Mesothelial cell of epicardium (in vitro differentiated cells): ENCODE measurements around the gene ATP6V0A4. TPM values are rescaled to one million over a fixed set of nuclear protein-coding genes. Genes with fewer than 3 reads are reported as not detected.
"Not testable (repeated sequence)": the region's sequence is repeated elsewhere in the genome, so short reads cannot be mapped to it uniquely, and the experiment has no call there.

Experiments used
- DNase-seq, 2 experiments: peaks; one replicate each; pipeline ENCODE4 v3.0.0; 2021; ENCODE audit warnings: low spot score in 2 of 2; ENCODE audit not compliant: unreplicated experiment in 2 of 2
- H3K27ac Mint-ChIP-seq: 2 replicates; pipeline ENCODE4 v1.8.0; 2021; ENCODE audit warnings: mixed read lengths
- H3K27me3 Mint-ChIP-seq: 2 replicates; pipeline ENCODE4 v1.8.0; 2021; ENCODE audit warnings: low read depth, mixed read lengths
- H3K36me3 Mint-ChIP-seq: 2 replicates; pipeline ENCODE4 v1.8.0; 2021; ENCODE audit warnings: mixed read lengths
- H3K4me1 Mint-ChIP-seq: 2 replicates; pipeline ENCODE4 v1.8.0; 2021; ENCODE audit warnings: mixed read lengths
- H3K4me3 Mint-ChIP-seq: 2 replicates; pipeline ENCODE4 v1.8.0; 2021; ENCODE audit warnings: mild to moderate bottlenecking, moderate library complexity, mixed read lengths
- H3K9me3 Mint-ChIP-seq: 2 replicates; pipeline ENCODE4 v1.8.0; 2021; ENCODE audit warnings: mixed read lengths
- total RNA-seq: library from RNA; stranded (reverse); gene quantifications from 3 replicates; pipeline ENCODE4 v1.2.1, GENCODE V29; 2021
- TF ChIP-seq, protein P1 (sequence below): fragments of 200-600 bp; sonication (generic); IDR thresholded peaks from one replicate; pipeline ENCODE4 v1.5.0; 2021; ENCODE audit warnings: antibody characterized with exemption; ENCODE audit not compliant: unreplicated experiment

The ATP6V0A4 gene
- total RNA-seq, 1 donor from 2014 or later: 0.56 TPM

DNA sequence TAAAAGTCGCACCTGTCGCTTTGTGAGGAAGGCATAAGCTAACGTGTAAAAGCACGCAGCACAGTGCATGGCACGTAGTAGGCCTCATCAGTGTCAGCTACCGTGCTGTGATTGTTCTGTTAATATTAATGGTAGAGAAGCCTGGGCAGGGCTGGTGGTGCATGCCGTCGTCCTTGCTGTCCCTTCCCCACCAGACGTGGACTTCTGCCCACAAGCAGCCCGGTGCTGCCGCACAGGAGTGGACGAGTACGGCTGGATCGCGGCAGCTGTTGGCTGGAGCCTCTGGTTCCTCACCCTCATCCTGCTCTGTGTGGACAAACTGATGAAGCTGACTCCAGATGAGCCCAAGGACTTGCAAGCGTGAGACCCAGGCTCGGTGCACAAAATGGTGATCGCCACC is 4.7 kb upstream of the ATP6V0A4 start:
- no peak for DNase-seq
- TF ChIP-seq, protein P1, sequence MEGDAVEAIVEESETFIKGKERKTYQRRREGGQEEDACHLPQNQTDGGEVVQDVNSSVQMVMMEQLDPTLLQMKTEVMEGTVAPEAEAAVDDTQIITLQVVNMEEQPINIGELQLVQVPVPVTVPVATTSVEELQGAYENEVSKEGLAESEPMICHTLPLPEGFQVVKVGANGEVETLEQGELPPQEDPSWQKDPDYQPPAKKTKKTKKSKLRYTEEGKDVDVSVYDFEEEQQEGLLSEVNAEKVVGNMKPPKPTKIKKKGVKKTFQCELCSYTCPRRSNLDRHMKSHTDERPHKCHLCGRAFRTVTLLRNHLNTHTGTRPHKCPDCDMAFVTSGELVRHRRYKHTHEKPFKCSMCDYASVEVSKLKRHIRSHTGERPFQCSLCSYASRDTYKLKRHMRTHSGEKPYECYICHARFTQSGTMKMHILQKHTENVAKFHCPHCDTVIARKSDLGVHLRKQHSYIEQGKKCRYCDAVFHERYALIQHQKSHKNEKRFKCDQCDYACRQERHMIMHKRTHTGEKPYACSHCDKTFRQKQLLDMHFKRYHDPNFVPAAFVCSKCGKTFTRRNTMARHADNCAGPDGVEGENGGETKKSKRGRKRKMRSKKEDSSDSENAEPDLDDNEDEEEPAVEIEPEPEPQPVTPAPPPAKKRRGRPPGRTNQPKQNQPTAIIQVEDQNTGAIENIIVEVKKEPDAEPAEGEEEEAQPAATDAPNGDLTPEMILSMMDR: no peak
- no peaks in the 10 kb centered on the region for H3K9me3 Mint-ChIP-seq
- no peak overlapping the region for H3K4me3 Mint-ChIP-seq
- peaks cover 11% of the 10 kb centered on the region for H3K4me1 Mint-ChIP-seq
- H3K27me3 Mint-ChIP-seq: peaks cover 22% of the 10 kb centered on the region
- H3K36me3 Mint-ChIP-seq: no peaks in the 10 kb centered on the region
- no peak overlapping the region for H3K27ac Mint-ChIP-seq

DNA sequence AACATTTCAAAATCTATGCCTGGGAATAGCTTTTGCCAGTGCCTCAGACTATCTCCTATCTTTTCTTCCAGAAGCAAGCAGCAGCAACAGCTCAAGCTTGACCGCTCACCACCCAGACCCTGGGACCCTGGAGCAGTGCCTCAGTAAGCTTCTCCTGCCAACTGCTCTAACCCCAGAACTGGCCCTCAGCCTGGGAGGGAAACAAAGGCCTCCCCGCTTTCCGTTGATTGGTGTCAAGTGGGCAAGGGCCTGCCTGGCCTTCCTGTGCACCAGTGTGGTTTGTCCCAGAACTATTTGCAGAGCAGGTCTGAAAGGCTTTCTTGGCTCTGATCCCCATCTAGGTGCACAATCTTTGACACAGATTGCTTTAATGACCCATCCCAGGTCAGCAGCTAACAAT is 3.3 kb upstream of the ATP6V0A4 start:
- TF ChIP-seq, protein P1: no peak
- Mint-ChIP-seq H3K9me3 (no peaks in the 10 kb centered on the region), H3K4me3 (no peak overlapping the region), H3K27me3 (peaks cover 27% of the 10 kb centered on the region), H3K4me1 (peaks cover 12% of the 10 kb centered on the region), H3K36me3 (no peaks in the 10 kb centered on the region), H3K27ac (no peak overlapping the region)
- DNase-seq: no peak

DNA sequence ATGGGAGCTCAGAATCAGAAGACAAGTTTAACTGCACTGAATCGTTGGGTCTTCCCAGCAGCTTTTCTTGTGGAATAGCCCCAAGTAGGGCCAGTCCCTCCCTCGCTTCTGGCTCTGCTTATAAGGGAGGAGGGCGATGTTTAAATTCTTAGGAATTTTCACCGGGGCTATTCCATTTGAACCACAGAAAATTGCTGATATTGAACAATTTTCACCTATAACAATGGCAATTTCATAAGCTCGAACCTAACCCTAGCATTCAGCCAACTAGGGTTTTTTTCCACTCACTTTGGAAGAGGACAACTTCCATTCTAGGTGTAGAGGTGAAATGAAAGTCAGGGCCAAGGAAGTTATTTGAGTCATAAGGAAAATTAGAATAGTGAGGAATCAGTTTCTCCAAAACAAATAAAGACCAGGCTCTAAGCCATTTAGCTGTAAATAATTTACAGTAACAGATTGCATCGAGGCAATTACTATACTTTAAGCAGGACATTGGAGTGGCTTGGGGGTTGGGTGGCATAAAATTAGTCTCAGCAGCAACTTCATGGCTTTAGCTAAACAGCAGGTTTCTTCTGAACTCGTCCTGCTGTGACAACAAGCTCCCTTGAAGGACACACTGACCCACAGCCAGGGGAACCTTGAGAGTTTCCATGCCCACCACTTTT is 1.5 kb upstream of the ATP6V0A4 start:
- H3K36me3 Mint-ChIP-seq: no peaks in the 10 kb centered on the region
- no peak for DNase-seq
- peaks cover 26% of the 10 kb centered on the region for H3K27me3 Mint-ChIP-seq
- no peak overlapping the region for H3K4me3 Mint-ChIP-seq
- peaks cover 12% of the 10 kb centered on the region for H3K4me1 Mint-ChIP-seq
- no peaks in the 10 kb centered on the region for H3K9me3 Mint-ChIP-seq
- TF ChIP-seq, protein P1: no peak
- H3K27ac Mint-ChIP-seq: no peak overlapping the region

DNA sequence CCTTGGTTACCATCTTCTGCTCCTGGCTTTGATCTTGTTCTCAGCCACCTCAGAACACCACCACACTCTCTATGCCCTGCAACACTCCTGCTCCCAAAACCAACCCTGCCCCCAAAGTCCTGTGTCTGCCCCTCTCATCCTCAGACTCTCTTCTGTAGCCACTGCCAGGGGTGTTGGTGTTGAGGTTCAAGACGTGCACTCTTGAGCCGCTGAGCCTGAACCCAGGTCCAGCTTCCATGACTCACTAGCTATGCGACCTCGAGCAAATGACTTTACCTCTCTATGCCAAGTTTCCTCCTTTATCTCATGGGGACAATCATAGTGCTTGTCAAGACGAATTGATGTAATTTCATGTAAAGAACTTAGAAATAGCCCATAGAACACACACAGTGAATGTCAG is 840 bp upstream of the ATP6V0A4 start:
- no peak overlapping the region for H3K27ac Mint-ChIP-seq
- no peak for DNase-seq
- H3K9me3 Mint-ChIP-seq: no peaks in the 10 kb centered on the region
- peaks cover 20% of the 10 kb centered on the region for H3K27me3 Mint-ChIP-seq
- peaks cover 12% of the 10 kb centered on the region for H3K4me1 Mint-ChIP-seq
- TF ChIP-seq, protein P1: no peak
- H3K4me3 Mint-ChIP-seq: no peak overlapping the region
- no peaks in the 10 kb centered on the region for H3K36me3 Mint-ChIP-seq

DNA sequence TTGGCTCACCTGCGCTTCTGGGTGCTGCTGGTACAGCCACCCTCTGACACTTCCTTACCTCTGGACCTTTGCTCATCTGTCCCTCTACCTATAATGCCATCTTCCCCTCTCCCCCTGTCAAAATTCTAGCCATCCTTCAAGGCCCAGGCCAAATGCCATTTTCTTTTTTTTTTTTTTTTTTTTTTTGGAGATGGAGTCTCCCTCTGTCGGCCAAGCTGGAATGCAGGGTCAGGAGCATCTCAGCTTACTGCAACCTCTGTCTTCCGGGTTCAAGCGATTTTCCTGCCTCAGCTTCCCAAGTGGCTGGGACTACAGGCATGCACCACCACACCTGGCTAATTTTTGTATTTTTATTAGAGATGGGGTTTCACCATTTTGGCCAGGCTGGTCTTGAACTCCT is 950 bp downstream of the ATP6V0A4 start:
- not testable (repeated sequence) for H3K36me3 Mint-ChIP-seq, H3K27ac Mint-ChIP-seq, H3K9me3 Mint-ChIP-seq, H3K4me3 Mint-ChIP-seq, DNase-seq
- Mint-ChIP-seq H3K27me3 (peaks cover 20% of the 10 kb centered on the region), H3K4me1 (peaks cover 12% of the 10 kb centered on the region)

DNA sequence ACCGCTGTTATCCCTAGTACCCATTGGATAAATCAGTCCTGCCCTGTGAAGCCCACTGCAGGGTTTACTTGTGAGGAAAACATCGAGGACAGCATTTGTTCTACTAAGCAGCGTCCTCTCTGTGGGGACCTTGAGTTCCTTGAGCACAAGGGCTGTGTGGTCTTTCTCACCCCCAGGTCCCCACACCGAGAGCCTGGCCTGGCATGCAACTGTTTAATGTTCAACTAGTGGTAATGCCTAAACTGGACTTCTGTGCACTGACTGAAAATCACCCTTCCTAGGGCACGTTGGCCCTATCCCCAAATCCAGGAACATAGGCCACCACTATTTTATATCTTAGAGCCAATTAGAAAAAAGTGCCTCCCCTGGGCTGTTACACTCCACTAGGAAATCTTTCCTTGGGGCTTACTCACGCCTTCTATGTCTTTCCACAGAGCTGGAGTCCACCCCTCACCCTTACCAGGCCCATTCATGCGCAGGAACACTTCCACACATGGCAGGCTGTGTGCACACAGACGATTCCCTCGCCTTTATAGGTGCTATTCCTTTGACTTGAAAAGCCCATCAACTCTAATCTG is 1.9 kb downstream of the ATP6V0A4 start:
- no peak for DNase-seq
- Mint-ChIP-seq H3K36me3 (no peaks in the 10 kb centered on the region), H3K27ac (no peak overlapping the region), H3K4me3 (no peak overlapping the region), H3K9me3 (peaks cover 5% of the 10 kb centered on the region), H3K27me3 (peaks cover 20% of the 10 kb centered on the region), H3K4me1 (peaks cover 12% of the 10 kb centered on the region)
- TF ChIP-seq, protein P1: no peak
